GM12873 (cell line): Measurements from ENCODE around the gene PPP1R14C.

ENCODE experiments used
- CTCF ChIP-seq: IDR thresholded peaks from 2 replicates; pipeline ENCODE4 v1.5.1; 2012; ENCODE audit warnings: low read depth, mild to moderate bottlenecking, moderate library complexity, low read length, control low read depth; ENCODE audit not compliant: insufficient read depth; ENCODE audit errors: missing control alignments

Gene PPP1R14C

GRCh38 chr6:150250826-150251225 is 108.0 kb downstream of the PPP1R14C start:
- TF ChIP-seq CTCF, result no peak

GRCh38 chr6:150251566-150252186 is 108.8 kb downstream of the PPP1R14C start:
- TF ChIP-seq CTCF, result no peak

GRCh38 chr6:150252714-150253444 is 110.0 kb downstream of the PPP1R14C start:
- TF ChIP-seq CTCF, result no peak

- TF ChIP-seq CTCF, result no peak
Observed at GRCh38 chr6:150253489-150253888, 110.6 kb downstream of the PPP1R14C start.

- no peak for TF ChIP-seq CTCF
Observed at GRCh38 chr6:150254770-150255169, 111.9 kb downstream of the PPP1R14C start.

GRCh38 chr6:150255840-150256239 is 113.0 kb downstream of the PPP1R14C start:
- TF ChIP-seq CTCF, result no peak

GRCh38 chr6:150256618-150257272 is 113.9 kb downstream of the PPP1R14C start:
- TF ChIP-seq CTCF, result no peak
